Kidney (tissue), 14 donors: ENCODE data around the gene HSH2D. TPM values are rescaled to one million over a fixed set of nuclear protein-coding genes. Genes with fewer than 3 reads are reported as not detected.
A peak's percentile ranks its signal among the peaks of the same experiment; 100 is the strongest.

ENCODE experiments used
- DNase-seq, 5 donors: peaks; one replicate each; pipeline ENCODE4 v3.0.0-alpha.2; 2013 to 2020
- FAIRE-seq: peaks from 2 replicates; lab custom pipeline; 2012; peaks lifted over from hg19 to GRCh38; lab: Jason Lieb, UNC
- H3K27ac ChIP-seq, 2 donors: one replicate each; pipeline ENCODE4 v1.7.0; 2013; ENCODE audit warnings: low read depth in 2 of 2, low read length in 2 of 2, inconsistent platforms in 1 of 2
- H3K27me3 ChIP-seq: one replicate; pipeline ENCODE4 v1.7.1; 2013; ENCODE audit warnings: low read length, inconsistent platforms; ENCODE audit not compliant: control insufficient read depth, insufficient read depth
- H3K36me3 ChIP-seq, 3 donors: one replicate each; pipeline versions ENCODE4 v1.7.0 to v1.7.1; 2013; ENCODE audit warnings: low read length in 3 of 3, control low read depth in 1 of 3, inconsistent platforms in 1 of 3; ENCODE audit not compliant: insufficient read depth in 3 of 3, control insufficient read depth in 2 of 3
- H3K4me1 ChIP-seq, 3 donors: one replicate each; pipeline versions ENCODE4 v1.7.0 to v1.7.1; 2013; ENCODE audit warnings: low read length in 3 of 3, inconsistent platforms in 1 of 3, low read depth in 1 of 3; ENCODE audit not compliant: control insufficient read depth in 2 of 3, insufficient read depth in 2 of 3
- H3K4me3 ChIP-seq, 3 donors: one replicate each; pipeline versions ENCODE4 v1.7.0 to v1.8.1; 2013; ENCODE audit warnings: low read length in 3 of 3, control low read depth in 1 of 3, inconsistent platforms in 1 of 3
- H3K9ac ChIP-seq, 3 donors: one replicate each; pipeline versions ENCODE4 v1.7.0 to v1.7.1; 2013; ENCODE audit warnings: low read length in 3 of 3, control low read depth in 1 of 3, inconsistent platforms in 1 of 3
- H3K9me3 ChIP-seq, 3 donors: one replicate each; pipeline versions ENCODE4 v1.7.0 to v1.7.1; 2013; ENCODE audit warnings: low read length in 3 of 3, control low read depth in 1 of 3, inconsistent platforms in 1 of 3; ENCODE audit not compliant: control insufficient read depth in 2 of 3, insufficient read depth in 1 of 3
- CTCF ChIP-seq: IDR thresholded peaks from 3 replicates; pipeline ENCODE4 v1.5.1; 2012; ENCODE audit warnings: mild to moderate bottlenecking, moderate library complexity, borderline replicate concordance; ENCODE audit not compliant: insufficient read depth; ENCODE audit errors: extremely low read depth
- intact Hi-C: fragments of 100-400 bp; cut with DNase I; formaldehyde crosslinking; loops from one replicate; pipeline ENCODE4 v1.11.1; 2022
- polyA plus RNA-seq: library from polyadenylated mRNA; stranded (reverse); fragments of 350-450 nt; fragmentation: Illumina TruSeq; extraction: RNeasy Lipid Tissue Mini Kit (QIAGEN cat#74804); gene quantifications from one replicate; pipeline ENCODE4 v1.2.3, GENCODE V29; 2014; ENCODE audit warnings: low read depth, low replicate concordance; ENCODE audit not compliant: insufficient read depth
- total RNA-seq: library from RNA; stranded (reverse); fragmentation: NEBNext Ultra II Directional; extraction: Animal tissue kit (Norgen Biotek cat#: 25700); gene quantifications from one replicate; pipeline ENCODE4 v1.2.1, GENCODE V29; 2021
- donor health status: control.
- donor health status: control.
- donor health status: control.
- donor health status: control.
- donor health status: control.
- donor health status: DM: yes; HTN: yes; CAD: no.
- donor health status: Normal renal cell carcinoma (clear cell type).

The HSH2D gene
- total and polyA plus RNA-seq, 2 donors from 2014 or later: 0.41 to 7.7 TPM

DNA sequence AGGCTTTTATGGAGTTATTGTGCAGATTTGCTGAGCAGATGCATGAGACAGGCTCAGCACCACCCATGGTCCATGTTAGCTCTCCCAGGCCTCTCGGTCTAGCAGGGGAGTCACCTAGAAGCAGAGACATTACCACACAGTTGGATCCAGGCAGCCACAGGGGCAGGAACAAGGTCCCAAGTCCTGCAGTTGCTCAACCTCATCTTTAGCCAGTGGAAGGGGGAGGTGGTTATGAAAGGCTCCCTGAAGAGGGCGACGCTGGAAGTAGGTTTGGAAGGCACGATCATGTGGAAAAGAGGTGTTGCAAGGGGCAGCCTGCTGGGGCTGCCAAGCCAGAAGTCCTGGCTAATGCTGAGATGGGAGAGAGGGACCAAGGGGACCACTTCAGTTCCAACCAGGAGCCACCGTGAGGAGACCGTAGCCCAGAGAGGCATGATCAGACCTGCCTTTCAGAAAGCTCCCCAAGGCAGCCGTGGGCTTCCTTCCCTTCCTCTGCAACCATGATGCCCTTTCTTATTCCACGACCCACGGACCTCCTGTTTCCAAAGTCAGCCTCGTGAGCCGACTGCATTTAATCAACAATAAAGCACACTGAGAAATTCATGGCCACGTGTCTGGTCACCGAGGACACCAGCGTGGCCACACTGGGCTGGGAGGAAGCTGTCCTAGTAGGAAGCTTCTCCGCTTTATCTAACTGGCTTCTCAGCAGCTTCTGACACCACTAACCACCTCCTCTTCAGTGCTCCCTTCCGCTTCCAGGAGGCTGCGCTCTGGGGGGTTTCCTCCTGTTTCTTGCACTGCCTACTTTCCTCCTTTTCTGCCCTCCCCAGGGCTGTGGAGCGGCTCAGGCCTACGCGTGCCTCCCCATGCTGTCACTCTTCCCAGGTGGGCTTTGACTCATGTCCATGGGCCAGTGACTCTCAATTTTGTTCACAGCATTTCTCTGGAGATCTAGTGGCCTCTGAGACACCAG, 56.8 kb downstream of the HSH2D start:
- no peak for FAIRE-seq
- peak in 1 of 5 donors; percentile 32 for DNase-seq
- intact Hi-C loops: no loop called here
- H3K9me3 ChIP-seq: no peaks in the 10 kb centered on the region
- no peak overlapping the region for H3K9ac ChIP-seq
- H3K27ac ChIP-seq: peak overlapping the region in 1 of 2 donors; percentile 7
- peaks cover 0 to 28% (median 18%) of the 10 kb centered on the region in 3 donors for H3K4me1 ChIP-seq
- no peaks in the 10 kb centered on the region for H3K27me3 ChIP-seq
- TF ChIP-seq CTCF: no peak
- no peak overlapping the region for H3K4me3 ChIP-seq
- peaks cover 0 to 24% (median 7%) of the 10 kb centered on the region in 3 donors for H3K36me3 ChIP-seq

- Histone ChIP-seq H3K4me3 (no peak overlapping the region), H3K9ac (no peak overlapping the region), H3K4me1 (peaks cover 0 to 35% (median 22%) of the 10 kb centered on the region in 3 donors), H3K27ac (no peak overlapping the region), H3K9me3 (no peaks in the 10 kb centered on the region), H3K36me3 (peaks cover 0 to 27% (median 7%) of the 10 kb centered on the region in 3 donors), H3K27me3 (no peaks in the 10 kb centered on the region)
- FAIRE-seq (no peak), DNase-seq (no peak)
- intact Hi-C loops: no loop called here
- TF ChIP-seq CTCF: no peak
Observed at GRCh38 chr19:16201011-16201391, 57.5 kb downstream of the HSH2D start.

DNA sequence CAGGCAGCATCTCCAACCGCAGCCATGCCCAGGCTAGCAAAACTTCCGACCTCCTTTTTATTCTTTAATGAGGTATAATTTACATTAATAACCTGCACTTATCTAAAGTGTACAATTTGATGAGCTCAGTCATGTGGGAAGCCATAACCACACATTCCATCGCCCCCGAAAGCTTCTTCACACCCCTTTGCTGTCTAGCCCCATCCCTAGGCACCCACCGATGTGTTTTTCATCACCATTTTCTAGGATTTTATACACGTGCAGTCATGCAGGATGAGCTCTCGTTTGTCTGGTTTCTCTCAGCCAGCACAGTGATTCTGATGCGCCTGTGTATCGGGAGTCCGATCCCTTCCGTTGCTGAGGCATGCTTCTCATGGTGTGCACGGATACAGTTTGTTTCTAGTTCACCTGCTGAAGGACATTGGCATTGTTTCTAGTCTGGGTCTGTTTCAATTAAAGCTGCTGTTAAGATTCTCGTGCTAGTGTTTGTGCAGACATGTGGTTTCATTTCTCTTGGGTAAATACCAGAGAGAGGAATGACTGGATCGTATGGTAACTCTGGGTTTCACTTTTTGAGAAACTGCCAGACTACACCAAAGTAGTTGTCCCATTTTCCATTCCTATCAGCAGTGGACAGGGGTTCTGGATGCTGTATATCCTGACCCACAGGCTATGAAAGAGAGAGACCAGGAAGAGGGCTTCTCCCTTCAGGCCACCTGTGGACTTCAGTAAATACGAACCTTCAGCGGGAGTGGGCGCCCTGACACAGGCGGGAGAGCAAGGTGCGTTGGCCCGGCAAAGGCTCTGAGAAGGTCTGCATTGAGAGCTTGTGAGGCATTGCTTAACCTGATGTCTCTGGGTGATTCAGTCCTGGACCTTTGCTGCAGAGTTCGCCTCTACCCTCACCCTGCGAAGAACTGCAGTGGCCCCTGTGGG, 59.1 kb downstream of the HSH2D start:
- Histone ChIP-seq H3K9me3 (no peaks in the 10 kb centered on the region), H3K27ac (no peak overlapping the region), H3K36me3 (peaks cover 0 to 33% (median 7%) of the 10 kb centered on the region in 3 donors), H3K4me3 (no peak overlapping the region), H3K27me3 (no peaks in the 10 kb centered on the region), H3K4me1 (peaks cover 0 to 30% (median 15%) of the 10 kb centered on the region in 3 donors), H3K9ac (no peak overlapping the region)
- FAIRE-seq: no peak
- intact Hi-C loops: no loop called here
- no peak for DNase-seq
- TF ChIP-seq CTCF: no peak
